OCI-LY7 (cell line): ENCODE data around the gene HIRIP3. TPM values are rescaled to one million over a fixed set of nuclear protein-coding genes. Genes with fewer than 3 reads are reported as not detected.

Source experiments
- BruUV-seq: library from RNA; stranded (reverse); fragments of 400-500 nt; replicated peaks from 2 replicates; lab custom pipeline; 2021; lab: Mats Ljungman, UMichigan
- CTCF ChIA-PET: fragments of 300-600 bp; sonication (Branson Sonifier 250); formaldehyde crosslinking; loops from one replicate; lab custom pipeline; 2022; ENCODE audit warnings: antibody characterized with exemption; ENCODE audit not compliant: unreplicated experiment; lab: Charles Lee
- POLR2A ChIA-PET: fragments of 300-600 bp; sonication (Branson Sonifier 250); formaldehyde crosslinking; loops from one replicate; lab custom pipeline; 2022; ENCODE audit warnings: antibody characterized with exemption; lab: Charles Lee
- DNase-seq: peaks from one replicate; pipeline ENCODE4 v3.0.0-alpha.2; 2015; ENCODE audit warnings: low spot score
- H2AFZ ChIP-seq: fragments of 200-600 bp; sonication (generic), shearing (Covaris generic); 2 replicates; pipeline ENCODE4 v1.6.1; 2014; ENCODE audit warnings: mild to moderate bottlenecking, antibody characterized with exemption, low read length, moderate library complexity
- H3K27ac ChIP-seq: fragments of 200-600 bp; sonication (generic); 2 replicates; pipeline ENCODE4 v1.5.1; 2014; ENCODE audit warnings: mixed run types, low read depth, mild to moderate bottlenecking, moderate library complexity, low read length, inconsistent platforms; ENCODE audit not compliant: poor library complexity, severe bottlenecking
- H3K36me3 ChIP-seq: fragments of 200-600 bp; sonication (generic); 2 replicates; pipeline ENCODE4 v1.6.1; 2014; ENCODE audit warnings: mild to moderate bottlenecking, antibody characterized with exemption, low read length, moderate library complexity, mixed read lengths; ENCODE audit not compliant: insufficient read depth
- H3K4me1 ChIP-seq: fragments of 200-600 bp; sonication (generic); 2 replicates; pipeline ENCODE4 v1.5.1; 2014; ENCODE audit warnings: mild to moderate bottlenecking, low read length; ENCODE audit not compliant: insufficient read depth, poor library complexity, severe bottlenecking
- H3K4me2 ChIP-seq: fragments of 200-600 bp; sonication (generic); 2 replicates; pipeline ENCODE4 v1.6.1; 2014; ENCODE audit warnings: mild to moderate bottlenecking, low read length
- H3K4me3 ChIP-seq: fragments of 200-600 bp; sonication (generic); 2 replicates; pipeline ENCODE4 v1.5.1; 2014; ENCODE audit warnings: mild to moderate bottlenecking, low read depth, low read length; ENCODE audit not compliant: poor library complexity, severe bottlenecking
- H3K79me2 ChIP-seq: fragments of 200-600 bp; sonication (generic); 2 replicates; pipeline ENCODE4 v1.6.1; 2016; ENCODE audit warnings: low read depth, mild to moderate bottlenecking, low read length, moderate library complexity, mixed read lengths; ENCODE audit not compliant: insufficient read depth
- H3K9me2 ChIP-seq: fragments of 200-600 bp; sonication (generic); 2 replicates; pipeline ENCODE4 v1.6.1; 2016; ENCODE audit warnings: mild to moderate bottlenecking, low read length, mixed read lengths; ENCODE audit not compliant: insufficient read depth
- H3K9me3 ChIP-seq: fragments of 200-600 bp; sonication (generic); 2 replicates; pipeline ENCODE4 v1.6.1; 2014; ENCODE audit warnings: mild to moderate bottlenecking, mixed run types, low read length, mixed read lengths
- H4K20me1 ChIP-seq: fragments of 200-600 bp; sonication (generic); 2 replicates; pipeline ENCODE4 v1.6.1; 2014; ENCODE audit warnings: mild to moderate bottlenecking, antibody characterized with exemption, low read length, moderate library complexity, mixed read lengths; ENCODE audit not compliant: insufficient read depth
- EZH2phosphoT487 ChIP-seq: fragments of 200-600 bp; sonication (generic); IDR thresholded peaks from 2 replicates; pipeline ENCODE4 v1.6.1; 2018; ENCODE audit warnings: low read depth, borderline replicate concordance, mild to moderate bottlenecking, mixed run types, antibody characterized with exemption, low read length, moderate library complexity, mixed read lengths
- intact Hi-C: fragments of 100-400 bp; cut with micrococcal nuclease; formaldehyde crosslinking; loops from one replicate; pipeline ENCODE4 v1.10.0; 2022; ENCODE audit not compliant: unreplicated experiment
- total RNA-seq, 2 experiments: library from RNA; depleted of rRNA in 1 of 2; stranded (reverse); fragments of >200 nt in 1 of 2; shearing (Covaris generic) in 1 of 2; gene quantifications; 2 replicates each; pipeline ENCODE4 v1.2.3, GENCODE V29; 2014 to 2022
- TF ChIP-seq, protein P1 (sequence below): fragments of 200-600 bp; sonication (generic); conservative IDR thresholded peaks from 2 replicates; pipeline ENCODE4 v1.5.1; 2014; ENCODE audit warnings: mild to moderate bottlenecking, antibody characterized with exemption, low read length, moderate library complexity, mixed read lengths

The HIRIP3 gene
- total RNA-seq, 2 experiments from 2014 or later = 43.2 to 60.4 TPM

DNA sequence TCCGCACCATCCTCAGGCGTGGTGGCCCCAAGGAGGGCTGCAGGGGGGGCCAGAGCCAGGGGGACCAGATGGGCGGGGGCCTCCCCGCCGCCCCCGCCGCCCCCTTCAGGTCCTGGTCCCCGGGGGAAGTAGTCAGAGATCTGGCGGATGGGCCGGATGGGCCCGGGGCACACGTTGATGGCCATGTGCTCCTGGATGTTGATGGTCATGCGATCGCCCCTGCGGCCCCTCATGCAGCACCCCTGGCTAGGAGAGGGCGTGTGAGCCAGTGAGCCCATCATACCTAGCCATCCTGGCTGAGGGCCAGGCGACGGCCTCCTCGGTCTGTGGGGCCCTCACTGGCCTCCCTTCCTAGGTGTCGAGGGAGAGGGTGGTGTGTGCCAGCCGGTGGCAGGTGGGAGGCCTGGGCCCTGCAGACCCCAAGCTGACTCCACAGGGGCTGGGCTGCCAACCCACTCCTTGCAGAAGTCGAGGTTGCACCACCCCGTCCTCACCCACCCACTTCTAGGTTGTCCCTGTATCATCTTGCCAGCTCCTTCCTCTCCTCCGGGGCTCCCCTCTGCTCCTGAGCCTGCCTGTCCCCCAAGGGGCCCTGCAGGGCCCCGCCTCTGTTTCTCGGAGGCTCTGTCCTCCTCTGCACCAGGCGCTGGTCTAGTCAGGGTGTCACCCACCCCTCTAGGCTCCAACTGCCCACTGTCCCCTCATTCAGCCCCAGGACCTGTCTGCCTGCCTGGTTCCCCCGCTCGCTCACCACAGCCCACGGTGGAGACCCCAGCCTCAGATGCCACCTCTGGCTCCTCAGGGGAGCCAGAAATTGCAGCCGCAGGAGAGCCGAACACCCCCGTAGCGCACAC is 14.8 kb upstream of the HIRIP3 start:
- ChIA-PET POLR2A (interaction anchor here (0.6 kb wide), 1 partner anchor 886 kb away, joined by 7 read pairs; no protein-coding TSS in a partner anchor), CTCF (no interaction called here)
- Histone ChIP-seq H3K4me3 (peak overlapping the region; percentile 34), H3K9me2 (no peaks in the 10 kb centered on the region), H3K9me3 (no peaks in the 10 kb centered on the region), H2AFZ (no peak overlapping the region), H3K4me2 (peak overlapping the region; percentile 52; the same call in 1 of the 2 replicates), H3K36me3 (peaks cover 10% of the 10 kb centered on the region; the same call in 1 of the 2 replicates), H3K27ac (no peak overlapping the region), H4K20me1 (no peaks in the 10 kb centered on the region), H3K4me1 (peaks cover 2% of the 10 kb centered on the region), H3K79me2 (no peaks in the 10 kb centered on the region)
- intact Hi-C loops = no loop called here
- DNase-seq = no peak
- no TSS peak for BruUV-seq
- TF ChIP-seq, protein P1, sequence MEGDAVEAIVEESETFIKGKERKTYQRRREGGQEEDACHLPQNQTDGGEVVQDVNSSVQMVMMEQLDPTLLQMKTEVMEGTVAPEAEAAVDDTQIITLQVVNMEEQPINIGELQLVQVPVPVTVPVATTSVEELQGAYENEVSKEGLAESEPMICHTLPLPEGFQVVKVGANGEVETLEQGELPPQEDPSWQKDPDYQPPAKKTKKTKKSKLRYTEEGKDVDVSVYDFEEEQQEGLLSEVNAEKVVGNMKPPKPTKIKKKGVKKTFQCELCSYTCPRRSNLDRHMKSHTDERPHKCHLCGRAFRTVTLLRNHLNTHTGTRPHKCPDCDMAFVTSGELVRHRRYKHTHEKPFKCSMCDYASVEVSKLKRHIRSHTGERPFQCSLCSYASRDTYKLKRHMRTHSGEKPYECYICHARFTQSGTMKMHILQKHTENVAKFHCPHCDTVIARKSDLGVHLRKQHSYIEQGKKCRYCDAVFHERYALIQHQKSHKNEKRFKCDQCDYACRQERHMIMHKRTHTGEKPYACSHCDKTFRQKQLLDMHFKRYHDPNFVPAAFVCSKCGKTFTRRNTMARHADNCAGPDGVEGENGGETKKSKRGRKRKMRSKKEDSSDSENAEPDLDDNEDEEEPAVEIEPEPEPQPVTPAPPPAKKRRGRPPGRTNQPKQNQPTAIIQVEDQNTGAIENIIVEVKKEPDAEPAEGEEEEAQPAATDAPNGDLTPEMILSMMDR = no peak
- no peak for TF ChIP-seq EZH2phosphoT487

DNA sequence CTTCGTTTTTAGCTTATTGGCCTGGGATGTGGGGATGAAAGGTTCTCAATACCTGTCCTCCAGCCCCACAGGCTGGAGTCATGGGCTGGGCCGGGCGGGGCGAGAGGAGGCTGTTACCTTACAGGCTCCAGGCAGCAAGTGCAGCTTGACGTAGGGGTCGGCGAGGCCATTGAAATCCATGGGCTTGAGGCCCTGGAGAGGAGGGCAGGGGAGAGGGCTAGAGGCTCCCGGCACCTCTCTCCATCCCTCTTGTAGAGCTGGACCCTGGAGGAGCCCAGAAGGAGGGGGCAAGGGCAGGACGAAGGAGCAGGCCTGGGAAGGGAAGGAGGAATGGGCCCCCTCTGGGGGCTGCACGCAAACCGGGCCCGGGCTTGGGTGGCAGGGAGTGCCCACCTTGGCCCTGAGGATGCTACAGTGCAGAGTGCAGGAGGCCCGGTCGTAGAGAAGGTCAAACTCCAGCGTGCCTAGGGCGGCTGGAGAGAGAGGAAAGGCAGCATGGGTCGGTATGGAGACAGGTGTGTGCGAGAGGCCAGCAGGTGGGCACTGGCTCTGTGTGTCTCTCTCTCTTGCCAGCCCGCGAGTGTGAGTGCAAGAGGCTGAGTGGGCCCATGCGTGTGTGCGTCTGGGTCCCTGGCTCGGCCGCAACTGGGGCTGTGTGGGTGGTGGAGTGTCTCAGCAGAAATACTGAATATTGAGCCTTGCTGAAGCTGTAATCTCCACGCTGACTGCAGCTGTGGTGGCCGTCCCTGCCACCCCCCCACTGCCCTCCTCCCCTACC is 13.9 kb upstream of the HIRIP3 start:
- Histone ChIP-seq H3K36me3 (peaks cover 11% of the 10 kb centered on the region; the same call in 1 of the 2 replicates), H2AFZ (no peak overlapping the region), H4K20me1 (no peaks in the 10 kb centered on the region), H3K4me1 (peaks cover 2% of the 10 kb centered on the region), H3K9me3 (no peaks in the 10 kb centered on the region), H3K4me3 (no peak overlapping the region), H3K79me2 (no peaks in the 10 kb centered on the region), H3K4me2 (no peak overlapping the region), H3K9me2 (no peaks in the 10 kb centered on the region), H3K27ac (no peak overlapping the region)
- no peak for DNase-seq
- intact Hi-C loops = no loop called here
- BruUV-seq = no TSS peak
- TF ChIP-seq, protein P1 = no peak
- no peak for TF ChIP-seq EZH2phosphoT487
- CTCF ChIA-PET = no interaction called here
- POLR2A ChIA-PET = no interaction called here
